T-helper 2 cell (primary cell): ENCODE results near the gene ABCG8.

Experiments used
- DNase-seq, 5 experiments: peaks; one replicate each; pipeline versions ENCODE4 v3.0.0 to v3.0.0-alpha.2; 2012 to 2022
- total RNA-seq, 2 donors: gene quantifications; one replicate each; lab custom pipeline; 2026; lab: John Stamatoyannopoulos, UW

Gene ABCG8
- 0 reads per million in 2 donors for total RNA-seq

DNA sequence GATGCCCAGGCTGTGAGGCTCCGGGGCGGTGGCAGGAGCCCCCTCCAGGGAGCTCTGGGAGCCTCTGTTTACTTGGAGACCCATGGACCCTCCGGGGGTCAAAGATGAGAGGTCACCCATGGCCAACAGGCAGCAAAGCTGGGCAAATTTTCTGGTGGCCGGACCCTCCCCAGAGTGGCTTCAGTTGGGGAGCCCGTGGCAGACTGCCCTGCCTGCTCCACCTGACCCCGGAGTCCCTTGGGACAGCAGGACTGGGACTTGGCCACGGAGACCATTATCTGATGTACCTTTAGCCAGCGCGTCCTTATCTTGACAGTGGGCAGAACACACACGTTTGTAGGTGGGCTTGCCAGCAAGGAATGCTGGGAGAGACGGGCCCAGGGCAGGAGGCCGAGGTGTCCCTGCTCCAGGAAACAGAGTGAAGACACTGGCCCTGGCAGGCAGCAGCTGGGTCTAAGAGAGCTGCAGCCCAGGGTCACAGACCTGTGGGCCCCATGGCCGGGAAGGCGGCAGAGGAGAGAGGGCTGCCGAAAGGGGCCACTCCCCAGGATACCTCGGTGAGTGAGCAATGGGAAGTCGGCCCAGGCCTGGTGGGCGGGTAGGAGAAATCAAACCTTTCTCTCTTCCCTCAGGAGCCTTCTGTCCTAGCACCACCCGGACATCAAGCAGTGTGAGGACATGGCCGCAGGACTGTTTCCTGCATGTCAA lies at the start of gene ABCG8, which contains the start of gene ABCG5:
Gene ABCG8 (plus strand): TSS at position 412 of the 708 bp plus-strand sequence. CDS start 83 bp downstream, at position 495.
Gene ABCG5 (minus strand): TSS at position 280 of the 708 bp plus-strand sequence. CDS start 160 bp downstream, at position 120.
- no peak for DNase-seq

DNA sequence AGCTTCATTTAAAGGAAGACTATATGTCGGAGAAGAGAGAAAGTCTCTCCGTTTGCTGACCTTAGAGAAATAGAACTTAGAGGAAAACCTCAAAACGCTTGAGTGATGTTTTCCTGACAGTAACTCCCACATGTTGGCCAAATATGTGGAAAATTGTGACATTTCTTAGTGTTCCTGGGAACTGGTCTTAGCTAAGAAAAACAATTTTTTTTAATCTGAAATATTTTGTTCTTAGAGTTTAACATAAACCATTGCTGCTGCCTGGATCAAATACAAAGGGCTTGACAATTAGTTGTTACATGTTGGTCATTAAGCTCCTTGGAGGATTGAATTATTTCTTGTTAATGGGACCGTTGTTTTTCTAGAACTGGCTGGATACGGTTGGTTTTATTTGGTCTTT lies 48.6 kb upstream of the ABCG8 start:
- DNase-seq, result no peak

DNA sequence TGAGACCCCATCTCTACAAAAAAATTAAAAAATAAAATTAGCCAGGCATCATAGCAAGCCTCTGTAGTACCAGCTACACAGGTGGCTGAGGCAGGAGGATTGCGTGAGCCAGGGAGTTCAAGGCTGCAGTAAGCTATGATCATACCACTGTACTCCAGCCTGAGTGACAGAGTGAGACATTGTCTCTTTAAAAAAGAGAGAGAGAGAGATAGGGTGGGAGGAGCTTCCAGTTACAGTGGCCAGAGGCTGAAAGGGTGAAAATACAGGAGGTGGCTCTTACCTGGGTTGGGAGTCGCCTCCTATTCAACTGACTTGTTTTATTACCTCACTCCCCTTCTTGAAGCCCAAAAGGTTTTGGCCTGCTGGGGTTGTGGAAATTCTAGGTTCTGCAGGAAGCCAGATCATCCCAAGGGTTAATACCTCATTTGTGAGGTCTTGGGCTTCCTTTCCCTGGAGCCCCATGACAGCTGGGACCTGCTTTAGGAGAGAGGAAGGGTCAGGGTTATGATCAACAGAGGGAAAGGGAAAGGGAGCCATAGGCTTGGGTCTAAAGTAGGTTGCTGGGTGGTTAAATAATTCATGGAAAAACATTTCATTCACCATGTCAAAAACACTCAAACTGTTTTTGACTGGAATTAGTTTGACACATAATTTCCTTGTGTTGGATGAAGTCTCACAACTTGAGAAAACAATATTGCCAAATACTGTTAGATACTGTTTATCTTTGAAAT lies 47.6 kb upstream of the ABCG8 start:
- no peak for DNase-seq

DNA sequence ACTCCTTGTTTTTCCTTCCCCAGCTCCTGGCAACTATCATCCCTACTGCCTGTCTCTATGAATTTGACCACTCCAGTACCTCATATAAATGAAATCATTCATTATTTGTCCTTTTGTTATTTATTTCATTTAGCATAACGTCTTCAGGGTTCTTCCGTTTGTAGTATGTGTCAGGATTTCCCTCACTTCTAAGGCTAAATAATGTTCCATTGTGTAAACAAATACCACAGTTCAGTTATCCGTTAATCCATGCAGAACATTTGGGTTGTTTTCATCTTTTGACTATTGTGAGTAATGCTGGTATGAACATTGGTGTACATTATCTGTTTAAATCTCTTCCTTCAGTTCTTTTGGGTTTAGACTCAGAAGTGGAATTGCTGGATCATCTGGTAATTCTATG lies 46.1 kb upstream of the ABCG8 start:
- no peak for DNase-seq

DNA sequence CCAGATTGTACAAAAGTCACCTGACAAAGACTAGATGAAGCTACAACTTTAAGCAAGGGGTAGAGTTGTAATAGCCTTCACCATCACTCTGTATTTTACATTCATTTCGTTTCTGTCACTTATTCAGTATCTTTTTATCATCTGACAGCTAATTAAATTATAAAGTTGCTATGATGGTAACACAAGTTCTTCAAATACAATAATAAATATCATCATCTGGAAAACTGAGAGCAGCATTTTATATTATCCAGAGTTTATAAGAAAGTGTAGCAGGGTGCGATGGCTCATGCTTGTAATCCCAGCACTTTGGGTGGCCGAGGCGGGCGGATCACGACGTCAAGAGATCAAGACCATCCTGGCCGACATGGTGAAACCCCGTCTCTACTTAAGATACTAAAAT lies 43.8 kb upstream of the ABCG8 start:
- no peak for DNase-seq

DNA sequence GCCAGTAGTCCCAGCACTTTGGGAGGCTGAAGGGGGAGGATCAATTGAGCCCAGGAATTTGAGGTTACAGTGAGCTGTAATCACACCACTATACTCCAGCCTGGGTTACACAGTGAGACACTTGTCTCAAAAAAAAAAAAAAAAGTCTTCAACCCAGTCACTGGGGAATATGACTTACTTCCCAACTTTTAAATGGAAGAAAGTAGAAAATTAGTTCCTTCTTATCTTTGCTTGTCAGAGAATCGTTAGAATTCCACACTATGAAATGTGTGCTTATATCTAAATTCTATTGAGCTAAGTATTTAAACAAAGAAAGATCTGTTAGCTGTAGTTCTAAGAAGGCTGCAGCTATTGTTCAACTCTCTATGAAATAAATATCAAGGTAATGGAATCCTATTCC lies 42.6 kb upstream of the ABCG8 start:
- no peak for DNase-seq

DNA sequence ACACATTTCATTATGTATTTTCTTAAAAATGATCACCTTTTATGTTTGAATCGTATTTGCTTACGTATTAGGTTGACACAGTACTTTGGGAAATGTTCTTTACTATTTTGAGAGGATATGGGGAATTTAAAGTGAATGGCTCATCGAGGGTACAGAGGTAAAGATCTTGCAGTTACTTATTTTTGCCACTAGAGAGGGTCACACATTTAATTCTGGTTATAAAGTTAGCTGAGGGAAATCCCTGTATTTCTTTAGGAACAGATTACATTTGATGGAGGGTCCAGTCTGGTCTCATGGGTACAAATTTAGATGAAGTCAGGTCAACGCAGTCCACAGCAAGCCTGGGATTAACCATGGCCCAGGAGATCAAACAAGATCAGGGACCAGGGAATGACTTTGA lies 40.5 kb upstream of the ABCG8 start:
- no peak for DNase-seq

DNA sequence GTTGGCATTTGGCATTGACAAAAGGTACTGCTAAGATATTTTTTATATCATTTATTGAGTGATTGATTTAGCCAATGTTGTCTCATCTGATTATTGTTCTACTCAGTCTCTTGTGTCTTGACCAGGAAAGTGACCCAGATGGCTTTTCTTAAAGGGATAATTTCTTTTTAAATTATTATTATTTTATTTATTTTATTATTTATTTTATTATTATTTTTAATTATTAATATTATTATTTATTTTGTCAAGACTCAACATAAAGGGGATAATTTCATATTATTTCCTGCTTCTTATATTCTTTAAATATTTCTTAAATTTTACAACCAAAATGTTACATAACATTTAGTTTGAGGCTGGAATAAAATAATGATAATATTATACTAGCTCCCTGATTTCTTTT lies 37.9 kb upstream of the ABCG8 start:
- no peak for DNase-seq

DNA sequence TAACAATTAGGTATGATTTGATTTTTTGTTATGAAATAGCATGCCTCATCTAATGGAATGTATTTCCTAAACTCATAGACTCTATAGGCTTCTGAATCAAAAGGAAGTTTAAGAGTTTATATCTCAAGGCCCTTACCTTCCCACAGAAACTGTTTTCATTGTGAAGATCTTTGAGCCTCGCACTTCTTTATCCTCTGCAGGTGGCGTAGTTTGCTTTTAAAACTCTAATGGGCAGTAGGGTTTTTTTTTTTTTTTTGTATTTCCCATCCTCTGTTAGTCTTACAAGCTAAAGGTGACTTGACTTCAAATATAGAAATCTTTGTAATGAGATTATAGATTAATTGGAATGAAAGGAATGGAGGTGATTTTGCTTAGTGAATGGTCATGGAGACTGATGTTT lies 36.6 kb upstream of the ABCG8 start:
- no peak for DNase-seq

DNA sequence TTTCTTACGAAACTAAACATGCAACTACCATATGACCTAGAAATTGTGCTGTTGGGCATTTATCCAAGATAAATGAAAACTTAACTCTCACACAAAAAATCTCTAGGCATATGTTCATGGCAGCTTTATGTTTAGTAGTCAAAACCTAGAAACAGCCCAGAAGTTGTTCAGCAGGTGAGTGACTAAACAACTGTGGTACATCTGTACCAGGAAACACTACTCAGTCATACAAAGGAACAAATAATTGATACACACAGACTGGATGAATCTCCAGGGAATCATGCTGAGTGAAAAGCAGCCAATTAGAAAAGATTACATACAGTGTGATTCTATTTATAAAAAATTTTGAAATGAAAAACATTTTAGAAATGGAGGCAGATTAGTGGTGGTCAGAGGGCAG lies 35.7 kb upstream of the ABCG8 start:
- DNase-seq, result no peak

DNA sequence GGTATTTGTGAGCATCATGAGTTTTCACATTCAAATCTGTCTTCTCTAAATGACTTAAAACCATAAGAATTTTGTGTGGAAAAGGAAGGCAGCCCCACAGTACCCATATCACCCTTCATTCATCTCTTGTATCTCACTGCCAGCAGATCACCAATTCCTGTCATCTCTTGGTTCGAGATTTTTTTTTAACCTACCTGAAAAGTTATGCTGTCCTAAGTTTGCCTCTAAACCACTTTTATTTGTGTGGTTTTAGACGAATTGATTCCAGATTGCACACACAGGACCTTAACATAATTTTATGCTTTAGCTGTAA lies 32.1 kb upstream of the ABCG8 start:
- DNase-seq, result no peak

DNA sequence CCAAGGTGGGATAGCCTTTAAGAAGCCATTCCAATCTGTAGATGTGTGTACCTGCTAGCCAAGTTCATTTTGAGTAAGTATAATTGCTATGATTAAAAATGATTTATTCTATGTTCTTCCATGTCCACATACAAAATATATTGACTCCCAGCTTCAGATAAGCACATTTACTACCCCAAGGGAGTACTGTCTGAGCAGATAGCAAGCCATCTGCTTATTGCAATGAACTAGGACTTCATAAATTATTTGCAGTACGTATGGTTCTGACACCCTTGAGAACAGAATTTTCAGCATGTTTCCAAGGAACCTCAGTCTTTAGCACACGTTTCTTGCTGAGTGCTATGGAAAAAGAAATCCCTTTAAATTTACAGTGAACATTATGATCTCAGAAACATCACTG lies 28.3 kb upstream of the ABCG8 start:
- no peak for DNase-seq

DNA sequence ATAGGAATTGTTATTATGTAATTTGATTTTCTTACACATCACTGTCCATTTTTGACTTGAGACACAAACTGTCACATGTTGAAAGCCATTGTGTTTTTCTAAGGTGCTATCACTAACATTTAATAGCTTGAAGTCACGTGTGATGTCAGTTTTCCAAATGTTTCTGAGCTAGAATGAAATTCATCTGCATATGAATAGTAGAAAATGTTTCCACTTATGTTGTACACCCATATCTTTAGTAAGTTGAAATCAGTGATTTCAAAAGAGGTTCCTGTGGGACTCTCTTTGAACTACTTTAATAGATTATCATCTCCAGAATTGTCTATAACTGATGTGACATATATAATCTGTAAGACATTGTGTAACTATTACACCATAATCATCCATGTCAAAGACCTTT lies 27.9 kb upstream of the ABCG8 start:
- DNase-seq, result no peak

DNA sequence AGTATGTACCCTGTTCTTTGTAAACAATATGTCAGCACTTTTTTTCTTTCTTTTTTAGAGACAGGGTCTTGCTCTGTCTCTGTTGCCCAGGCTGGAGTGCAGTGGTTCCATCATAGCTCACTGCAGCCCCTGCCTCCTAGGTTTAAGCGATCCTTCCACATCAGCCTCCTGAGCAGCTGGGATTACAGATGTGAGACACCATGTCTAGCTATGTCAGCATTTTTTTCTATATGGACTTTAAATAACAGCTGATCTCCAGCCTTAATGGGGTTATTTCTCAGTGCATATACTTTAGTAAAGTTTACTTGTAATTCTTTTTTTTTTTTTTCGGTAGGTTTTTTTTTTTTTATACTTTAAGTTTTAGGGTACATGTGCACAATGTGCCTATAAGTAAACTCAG lies 26.8 kb upstream of the ABCG8 start:
- no peak for DNase-seq

DNA sequence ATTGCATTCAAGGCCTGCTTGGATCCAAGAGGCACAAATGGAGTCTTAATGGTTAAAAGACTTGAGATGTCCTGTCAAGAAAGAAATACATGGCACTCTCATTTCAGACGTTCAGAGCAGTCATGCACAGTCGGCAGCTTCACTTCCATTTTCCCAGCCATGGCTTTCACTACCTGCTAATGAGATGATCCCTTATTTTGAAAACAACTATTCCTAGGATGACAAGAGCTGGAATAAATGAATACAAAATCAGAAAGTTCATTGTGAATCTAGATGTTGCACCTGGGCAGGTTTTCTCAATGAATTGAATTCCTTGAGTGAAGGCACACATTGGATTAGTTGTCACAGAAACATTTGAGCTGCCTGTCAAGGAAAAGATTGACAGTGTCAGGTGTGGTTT lies 25.8 kb upstream of the ABCG8 start:
- DNase-seq, result no peak

DNA sequence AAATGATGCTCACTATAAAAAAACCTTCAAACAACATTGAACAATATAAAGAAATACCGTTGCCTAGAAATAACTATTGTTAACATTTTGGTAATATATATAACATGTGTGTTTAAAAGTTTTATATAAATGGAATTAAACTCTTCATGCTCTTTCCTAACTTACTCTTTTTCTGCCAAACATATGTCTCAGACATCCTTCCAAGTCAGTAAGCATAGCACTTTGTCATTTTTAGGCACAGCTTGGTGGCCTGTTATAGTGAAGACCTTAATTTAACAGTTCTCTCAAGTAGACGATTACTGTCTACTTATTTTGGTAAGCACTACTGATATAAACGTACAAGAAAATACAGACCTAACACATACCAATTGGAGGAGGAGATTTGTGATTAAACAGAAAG lies 24.1 kb upstream of the ABCG8 start:
- no peak for DNase-seq

DNA sequence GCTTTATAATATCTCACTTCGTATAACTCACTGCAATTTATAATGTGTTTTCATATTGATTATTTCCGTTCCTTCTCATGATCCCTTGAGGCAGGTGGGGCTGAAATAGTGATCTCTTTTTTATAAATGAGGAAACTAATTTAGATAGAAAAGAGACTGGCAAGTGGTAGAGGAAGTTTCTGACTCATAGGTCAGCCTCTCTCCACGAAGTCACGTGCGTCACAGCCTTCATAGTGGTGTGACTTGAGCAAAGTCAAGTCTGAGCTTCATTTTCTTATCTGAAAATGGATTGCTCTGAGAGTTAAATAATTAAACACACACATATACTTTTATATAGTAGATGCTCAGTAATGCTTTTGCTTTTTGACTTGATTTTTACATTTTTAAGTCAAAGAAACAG lies 20.0 kb upstream of the ABCG8 start:
- DNase-seq, result peak in 1 of 5 experiments; percentile 46

DNA sequence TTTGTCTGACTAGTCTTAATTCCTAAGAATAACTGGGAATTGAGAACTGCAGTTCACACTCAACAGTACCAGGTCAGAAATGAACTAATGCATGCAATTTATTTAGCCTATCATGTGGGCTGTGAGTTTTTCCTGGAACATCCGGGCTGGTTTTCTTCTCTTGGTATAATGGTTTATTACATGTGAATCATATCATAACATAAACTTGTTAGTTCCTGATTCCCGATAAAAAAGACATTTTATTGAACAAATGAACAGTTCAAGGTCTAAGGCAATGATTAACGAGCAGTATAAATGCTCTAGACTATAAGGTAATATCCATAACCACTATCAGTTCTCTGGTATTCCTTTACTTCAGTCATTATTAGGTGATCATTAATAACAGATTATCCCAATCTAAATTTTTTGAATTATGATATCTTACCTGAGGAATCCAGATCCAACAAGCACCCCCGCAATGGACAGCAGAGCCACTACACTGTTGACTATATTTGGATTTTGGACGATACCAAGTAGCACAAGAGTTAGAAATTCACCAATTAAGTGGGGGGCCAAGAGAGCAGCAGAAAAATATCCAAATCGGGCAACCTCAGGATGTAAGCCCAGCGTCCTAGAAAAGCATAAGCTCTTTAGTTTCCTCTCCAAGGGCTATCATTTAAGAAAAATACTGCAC lies 19.1 kb upstream of the ABCG8 start:
- DNase-seq, result no peak

DNA sequence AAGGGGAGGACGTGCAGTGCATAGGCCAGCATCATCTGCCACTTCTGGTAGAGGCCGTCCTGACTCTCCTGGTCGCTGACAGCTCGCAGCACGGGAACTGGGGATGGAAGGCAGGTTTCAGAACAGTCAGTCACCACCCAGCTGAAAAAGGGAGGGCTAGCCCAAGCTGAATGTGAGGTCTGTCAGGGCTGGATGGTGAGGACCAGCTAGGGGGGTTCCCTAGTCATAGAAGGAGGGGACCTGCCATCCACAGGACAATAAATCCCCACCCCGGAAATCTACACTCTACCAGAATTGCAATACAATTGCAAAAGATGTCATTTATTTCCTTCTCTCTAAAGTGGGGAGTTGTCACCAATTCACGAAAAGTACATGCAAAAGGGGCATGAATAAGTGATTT lies 15.9 kb upstream of the ABCG8 start:
- no peak for DNase-seq

DNA sequence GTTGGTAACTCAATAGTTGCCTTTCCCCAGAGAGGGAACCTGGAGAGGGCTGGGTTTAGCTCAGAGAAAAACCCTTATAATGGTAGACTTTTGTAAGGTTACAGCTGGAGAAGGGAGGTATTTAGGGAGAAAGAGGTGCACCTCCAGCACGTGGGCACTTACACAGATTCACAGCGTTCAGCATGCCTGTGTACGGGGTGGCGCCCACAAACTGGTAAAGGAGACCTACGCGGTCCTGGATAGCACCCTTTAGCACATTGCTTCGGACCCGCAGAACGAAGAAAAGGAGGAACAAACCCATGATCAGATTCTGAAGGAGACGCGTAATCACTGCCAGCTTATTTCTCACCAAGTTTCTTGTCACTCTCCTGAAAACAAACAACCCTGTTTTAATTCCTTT lies 15.0 kb upstream of the ABCG8 start:
- no peak for DNase-seq

DNA sequence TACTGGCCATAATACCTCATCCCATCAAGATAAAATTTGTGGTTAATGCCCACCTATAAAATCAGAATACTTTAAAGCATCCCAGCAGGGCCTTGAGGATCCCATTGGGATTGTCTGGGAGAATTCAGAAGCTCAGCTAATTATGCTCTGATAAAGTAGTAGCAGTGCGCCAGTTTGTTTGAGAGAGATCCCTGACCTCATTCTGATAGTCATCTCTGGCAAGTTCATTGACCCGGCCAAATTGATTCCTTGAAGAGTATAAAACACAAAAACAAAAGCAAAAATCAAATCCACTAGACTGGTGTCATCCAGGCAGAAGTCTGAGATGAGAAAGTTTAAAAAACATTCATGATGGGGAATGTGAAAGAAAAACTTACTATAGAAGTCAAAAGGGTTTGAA lies 14.3 kb upstream of the ABCG8 start:
- no peak for DNase-seq

DNA sequence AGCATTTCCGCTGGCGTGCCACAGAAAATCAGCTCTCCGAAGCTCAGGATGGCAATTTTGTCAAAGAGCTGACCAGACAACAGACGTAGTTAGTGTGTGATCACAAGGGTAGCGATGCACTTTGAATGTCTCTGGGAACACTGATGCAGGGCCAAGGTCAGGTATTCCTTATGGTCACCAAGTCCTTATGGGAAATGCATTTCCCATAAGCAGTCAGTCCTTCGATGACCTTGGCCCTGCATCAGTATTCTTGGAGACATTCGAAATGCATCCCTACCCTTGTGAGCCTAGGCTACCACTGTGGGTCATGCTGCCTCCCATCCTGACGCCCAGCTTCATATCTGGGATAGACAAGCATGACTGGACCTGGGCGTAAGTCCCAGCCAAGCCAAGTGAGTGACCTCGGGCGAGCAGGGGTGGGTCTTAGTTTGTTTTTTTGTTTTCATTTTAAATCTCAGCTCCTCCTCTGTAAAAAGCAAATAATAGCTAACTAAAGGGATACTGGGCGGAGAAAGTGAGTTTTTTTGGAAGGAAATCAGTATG lies 13.7 kb upstream of the ABCG8 start:
- no peak for DNase-seq

DNA sequence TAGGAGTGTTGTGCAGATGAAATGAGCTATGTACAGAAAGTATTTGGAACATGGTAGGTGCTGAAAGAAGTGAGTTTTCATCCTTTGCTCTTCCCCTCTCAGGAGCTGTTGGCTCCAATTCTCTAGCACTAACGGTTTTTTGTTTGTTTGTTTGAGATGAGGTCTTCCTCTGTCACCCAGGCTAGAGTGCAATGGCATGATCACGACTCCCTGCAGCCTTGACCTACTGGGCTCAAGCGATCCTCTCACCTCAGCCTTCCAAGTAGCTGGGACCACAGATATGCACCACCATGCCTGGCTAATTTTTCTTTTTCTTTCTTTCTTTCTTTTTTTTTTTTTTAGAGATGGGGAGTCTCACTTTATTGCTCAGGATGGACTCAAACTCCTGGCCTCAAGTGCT lies 12.9 kb upstream of the ABCG8 start:
- DNase-seq, result no peak
